Muscle layer of colon (tissue), 2 donors: ENCODE data around the gene ABCF2.

ENCODE experiments used
- H3K27ac ChIP-seq: one replicate; pipeline ENCODE4 v1.7.0; 2013; ENCODE audit warnings: low read depth, mild to moderate bottlenecking, low read length, moderate library complexity
- H3K27me3 ChIP-seq, 2 donors: one replicate each; pipeline ENCODE4 v1.7.0; 2013; ENCODE audit warnings: low read length in 2 of 2, mild to moderate bottlenecking in 2 of 2; ENCODE audit not compliant: insufficient read depth in 2 of 2, control insufficient read depth in 1 of 2
- H3K36me3 ChIP-seq: one replicate; pipeline ENCODE4 v1.7.0; 2013; ENCODE audit warnings: mild to moderate bottlenecking, low read length; ENCODE audit not compliant: insufficient read depth
- H3K4me1 ChIP-seq: one replicate; pipeline ENCODE4 v1.7.0; 2013; ENCODE audit warnings: mild to moderate bottlenecking, low read length; ENCODE audit not compliant: insufficient read depth
- H3K4me3 ChIP-seq, 2 donors: one replicate each; pipeline ENCODE4 v1.7.0; 2013; ENCODE audit warnings: low read length in 2 of 2, low read depth in 1 of 2, mild to moderate bottlenecking in 1 of 2, moderate library complexity in 1 of 2
- H3K9ac ChIP-seq: one replicate; pipeline ENCODE4 v1.7.0; 2013; ENCODE audit warnings: low read length
- H3K9me3 ChIP-seq: one replicate; pipeline ENCODE4 v1.7.0; 2013; ENCODE audit warnings: mild to moderate bottlenecking, low read length
- donor health status: abdominal sarcoma.
- donor health status: Adenocarcinoma of cecum.

ABCF2 gene

GRCh38 chr7:151251689-151252560 lies 24.9 kb upstream of the ABCF2 start:
- peak overlapping the region; percentile 86 for H3K9ac ChIP-seq
- peaks cover 43% of the 10 kb centered on the region for H3K4me1 ChIP-seq
- H3K27me3 ChIP-seq: no peaks in the 10 kb centered on the region
- no peaks in the 10 kb centered on the region for H3K9me3 ChIP-seq
- H3K27ac ChIP-seq: peak overlapping the region; percentile 95
- H3K4me3 ChIP-seq: peak overlapping the region; percentile 72 to 81
- H3K36me3 ChIP-seq: no peaks in the 10 kb centered on the region

DNA sequence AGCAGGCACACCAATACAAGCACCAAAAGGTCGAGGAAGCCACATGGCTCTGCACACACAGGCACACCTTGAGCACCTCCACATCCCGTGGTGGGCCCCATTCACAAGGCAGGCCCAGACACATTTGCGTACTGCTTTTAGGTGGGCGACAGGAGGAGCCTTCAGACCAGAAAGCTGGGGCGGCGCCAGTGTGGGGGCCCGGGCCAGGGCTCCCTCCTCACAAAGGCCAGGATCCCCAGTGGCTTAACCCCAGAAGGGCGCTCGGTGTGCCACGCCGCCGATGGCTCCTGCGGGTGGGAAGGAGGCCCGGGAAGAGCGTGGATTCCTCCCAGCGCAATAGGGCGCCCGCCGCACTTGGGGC lies 24.3 kb upstream of the ABCF2 start:
- Histone ChIP-seq H3K9ac (peak overlapping the region; percentile 50), H3K4me3 (peak overlapping the region; percentile 49 to 71), H3K27me3 (no peaks in the 10 kb centered on the region), H3K27ac (peak overlapping the region; percentile 95), H3K36me3 (no peaks in the 10 kb centered on the region), H3K9me3 (no peaks in the 10 kb centered on the region), H3K4me1 (peaks cover 49% of the 10 kb centered on the region)

- H3K27ac ChIP-seq: peak overlapping the region; percentile 95
Observed at GRCh38 chr7:151250181-151251132, 23.5 kb upstream of the ABCF2 start.

DNA sequence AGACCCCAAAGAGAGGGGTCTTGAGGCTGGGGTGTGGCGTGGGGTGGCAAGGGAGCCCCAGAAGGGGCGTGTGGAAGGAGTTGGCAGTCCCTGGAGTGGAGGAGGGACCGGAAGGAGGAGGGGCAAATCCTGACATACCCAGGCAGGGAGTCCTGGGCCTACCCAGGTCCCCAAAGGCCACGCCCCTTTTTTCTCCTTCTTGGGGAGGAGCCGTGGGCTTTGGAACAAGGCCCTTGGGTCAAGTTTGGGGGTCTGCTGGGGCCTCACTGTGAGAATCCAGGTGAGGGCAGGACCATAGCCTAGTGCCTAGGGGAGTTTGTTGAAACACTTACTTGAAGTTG lies 22.7 kb upstream of the ABCF2 start:
- Histone ChIP-seq H3K36me3 (no peaks in the 10 kb centered on the region), H3K9ac (peak overlapping the region; percentile 33), H3K4me3 (peak overlapping the region in 1 of 2 donors; percentile 55), H3K4me1 (peaks cover 61% of the 10 kb centered on the region), H3K27ac (peak overlapping the region; percentile 95), H3K9me3 (no peaks in the 10 kb centered on the region), H3K27me3 (peaks cover 0 to 3% of the 10 kb centered on the region in 2 donors)

More at GRCh38 chr7:151250181-151251132, 23.5 kb upstream of the ABCF2 start:
- Histone ChIP-seq H3K9ac (peak overlapping the region; percentile 50), H3K4me3 (peak overlapping the region; percentile 49 to 71), H3K27me3 (no peaks in the 10 kb centered on the region), H3K4me1 (peaks cover 55% of the 10 kb centered on the region), H3K9me3 (no peaks in the 10 kb centered on the region), H3K36me3 (no peaks in the 10 kb centered on the region)

DNA sequence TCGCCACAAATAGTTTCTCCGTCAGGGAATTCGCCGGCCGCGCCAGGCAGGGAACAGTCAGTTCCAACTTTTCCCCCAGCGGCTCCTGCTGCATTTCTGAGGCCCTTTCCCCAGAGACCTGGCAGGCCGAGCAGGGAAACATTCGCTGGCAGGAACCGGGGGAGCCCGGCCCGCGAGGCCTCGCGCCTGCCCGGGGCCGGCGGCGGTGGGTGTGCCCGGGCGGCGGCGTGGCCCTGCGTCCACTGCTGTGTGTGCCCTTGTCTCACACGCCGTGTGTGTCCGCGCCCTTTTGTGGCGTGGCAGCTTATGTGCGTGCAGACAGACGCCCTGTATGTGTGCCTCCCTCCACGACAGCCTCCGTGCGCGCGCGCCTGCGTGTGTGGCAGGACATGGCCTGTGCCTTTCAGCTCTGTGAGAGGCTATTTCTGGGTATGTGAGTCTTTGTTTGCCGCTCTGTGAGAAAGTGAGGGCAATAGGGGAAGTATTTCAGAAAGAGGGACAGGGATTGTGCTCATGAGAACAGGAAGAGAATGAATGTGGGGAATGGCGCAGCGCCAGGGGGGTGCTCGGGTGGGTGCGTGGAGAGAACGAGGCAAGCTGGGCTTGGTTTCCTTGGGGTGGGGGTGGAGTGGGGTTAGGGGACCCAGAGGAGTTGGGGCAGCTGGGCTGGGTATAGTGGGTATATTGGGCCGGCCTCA lies 22.2 kb upstream of the ABCF2 start:
- Histone ChIP-seq H3K4me3 (peak overlapping the region; percentile 12 to 55), H3K9ac (peak overlapping the region; percentile 33), H3K27ac (peak overlapping the region; percentile 95), H3K36me3 (no peaks in the 10 kb centered on the region), H3K4me1 (peaks cover 66% of the 10 kb centered on the region), H3K27me3 (peaks cover 0 to 5% of the 10 kb centered on the region in 2 donors), H3K9me3 (no peaks in the 10 kb centered on the region)

GRCh38 chr7:151248346-151249033 lies 21.5 kb upstream of the ABCF2 start, which contains the start of gene SMARCD3:
TSS of gene SMARCD3 (minus strand) at chr7:151248694. CDS start at chr7:151248562, 132 bp downstream.
- Histone ChIP-seq H3K27ac (peak within 1 kb of the TSS; percentile 95), H3K4me3 (peak within 1 kb of the TSS; percentile 68 to 79), H3K36me3 (no peaks in the 10 kb centered on the region), H3K27me3 (peaks cover 0 to 5% of the 10 kb centered on the region in 2 donors), H3K9me3 (no peaks in the 10 kb centered on the region), H3K9ac (peak within 1 kb of the TSS; percentile 65), H3K4me1 (peaks cover 71% of the 10 kb centered on the region)

- peaks cover 0 to 5% of the 10 kb centered on the region in 2 donors for H3K27me3 ChIP-seq
- H3K4me1 ChIP-seq: peaks cover 67% of the 10 kb centered on the region
- H3K27ac ChIP-seq: peak overlapping the region; percentile 88
- H3K9me3 ChIP-seq: no peaks in the 10 kb centered on the region
- H3K36me3 ChIP-seq: peaks cover 2% of the 10 kb centered on the region
- peak overlapping the region; percentile 65 for H3K9ac ChIP-seq
- H3K4me3 ChIP-seq: peak overlapping the region; percentile 68 to 79
Observed at GRCh38 chr7:151247611-151248345, 20.8 kb upstream of the ABCF2 start.

DNA sequence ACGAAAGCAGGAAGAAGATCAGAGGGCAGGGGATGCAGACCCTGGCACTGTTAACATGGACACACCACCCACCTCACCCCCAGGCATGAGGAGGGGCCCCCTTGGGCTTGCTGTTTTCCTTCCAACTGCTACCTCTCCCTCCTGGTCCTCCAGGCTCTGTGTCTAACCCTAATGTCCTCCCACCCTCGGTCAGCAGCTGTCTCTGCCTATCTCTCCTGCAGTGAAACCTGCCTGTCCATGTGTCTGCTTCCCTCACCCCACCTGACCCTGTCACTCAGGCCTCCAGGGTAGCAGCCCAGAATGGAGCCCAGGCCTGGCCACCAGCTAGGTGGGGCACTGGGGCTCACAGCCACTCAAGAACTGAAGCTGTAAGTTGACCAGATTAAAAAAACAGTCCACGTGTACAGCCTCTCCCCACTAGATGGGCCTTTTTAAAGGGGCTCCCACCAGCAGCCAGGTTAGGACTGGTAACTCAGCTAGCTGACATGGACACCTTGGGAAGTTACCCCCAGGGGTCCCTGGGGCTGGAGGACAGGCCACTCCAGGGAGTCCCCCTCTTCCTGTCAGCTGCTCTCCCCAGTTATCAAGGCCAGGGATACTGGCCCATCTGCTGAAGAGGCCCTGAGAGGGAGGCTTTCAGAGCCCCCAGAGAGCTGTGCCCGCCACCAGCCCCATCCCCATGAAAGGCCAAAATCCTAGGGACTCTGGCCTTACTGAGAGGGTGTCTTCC lies 20.0 kb upstream of the ABCF2 start:
- H3K27ac ChIP-seq: peak overlapping the region; percentile 88
- H3K27me3 ChIP-seq: peaks cover 0 to 5% of the 10 kb centered on the region in 2 donors
- peaks cover 63% of the 10 kb centered on the region for H3K4me1 ChIP-seq
- peaks cover 8% of the 10 kb centered on the region for H3K36me3 ChIP-seq
- no peaks in the 10 kb centered on the region for H3K9me3 ChIP-seq
- H3K9ac ChIP-seq: peak overlapping the region; percentile 65
- H3K4me3 ChIP-seq: peak overlapping the region; percentile 68 to 79

DNA sequence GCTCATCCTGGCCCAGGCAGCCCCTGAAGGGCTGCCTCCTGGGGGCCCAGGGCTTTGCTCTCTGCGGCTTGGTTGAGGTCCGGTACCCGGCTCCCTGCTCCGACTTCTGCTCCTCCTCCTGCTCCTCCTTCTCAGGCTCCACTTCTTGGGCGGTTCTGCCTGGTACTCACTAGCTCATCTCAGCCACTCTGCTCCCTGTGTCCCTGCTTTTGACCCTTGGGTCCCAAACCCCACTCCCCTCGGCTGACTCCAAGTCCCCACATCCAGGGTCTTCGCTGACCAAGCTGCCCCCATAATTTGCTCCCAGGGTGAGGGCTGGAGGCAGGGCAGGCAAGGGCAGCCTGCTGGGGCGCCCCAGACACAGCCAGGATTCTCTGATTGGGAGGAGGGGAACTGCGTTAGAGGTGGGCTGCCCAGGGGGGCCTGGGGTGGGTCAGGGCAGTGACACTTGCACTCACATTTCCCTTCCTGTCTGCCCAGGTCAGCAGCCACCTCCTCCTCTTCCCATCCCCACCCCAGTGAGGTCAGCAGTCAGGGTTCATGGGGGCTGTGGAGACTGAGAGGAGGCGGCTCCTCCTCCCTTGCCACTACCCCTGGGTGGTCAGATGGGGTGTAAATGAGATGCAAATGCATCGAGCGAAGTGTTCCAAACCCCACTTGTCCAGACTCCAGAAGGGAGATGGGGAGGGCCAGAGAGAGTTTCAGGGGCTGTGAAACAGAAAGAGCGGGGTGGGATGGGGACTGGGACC lies 19.3 kb upstream of the ABCF2 start:
- Histone ChIP-seq H3K27ac (peak overlapping the region; percentile 43), H3K4me3 (peak overlapping the region in 1 of 2 donors; percentile 41), H3K9me3 (no peaks in the 10 kb centered on the region), H3K4me1 (peaks cover 62% of the 10 kb centered on the region), H3K9ac (no peak overlapping the region), H3K27me3 (peaks cover 0 to 5% of the 10 kb centered on the region in 2 donors), H3K36me3 (peaks cover 15% of the 10 kb centered on the region)
